HG03378 (cell line): Measurements from ENCODE around the gene PFN2.
"Not testable (repeated sequence)": the region's sequence is repeated elsewhere in the genome, so short reads cannot be mapped to it uniquely, and the experiment has no call there.

ENCODE experiments used
- ATAC-seq: cut with Tn5 transposase; IDR thresholded peaks from one replicate; pipeline ENCODE4 v1.9.1; 2021; ENCODE audit warnings: mild to moderate bottlenecking, moderate library complexity; ENCODE audit not compliant: unreplicated experiment

Gene PFN2

DNA sequence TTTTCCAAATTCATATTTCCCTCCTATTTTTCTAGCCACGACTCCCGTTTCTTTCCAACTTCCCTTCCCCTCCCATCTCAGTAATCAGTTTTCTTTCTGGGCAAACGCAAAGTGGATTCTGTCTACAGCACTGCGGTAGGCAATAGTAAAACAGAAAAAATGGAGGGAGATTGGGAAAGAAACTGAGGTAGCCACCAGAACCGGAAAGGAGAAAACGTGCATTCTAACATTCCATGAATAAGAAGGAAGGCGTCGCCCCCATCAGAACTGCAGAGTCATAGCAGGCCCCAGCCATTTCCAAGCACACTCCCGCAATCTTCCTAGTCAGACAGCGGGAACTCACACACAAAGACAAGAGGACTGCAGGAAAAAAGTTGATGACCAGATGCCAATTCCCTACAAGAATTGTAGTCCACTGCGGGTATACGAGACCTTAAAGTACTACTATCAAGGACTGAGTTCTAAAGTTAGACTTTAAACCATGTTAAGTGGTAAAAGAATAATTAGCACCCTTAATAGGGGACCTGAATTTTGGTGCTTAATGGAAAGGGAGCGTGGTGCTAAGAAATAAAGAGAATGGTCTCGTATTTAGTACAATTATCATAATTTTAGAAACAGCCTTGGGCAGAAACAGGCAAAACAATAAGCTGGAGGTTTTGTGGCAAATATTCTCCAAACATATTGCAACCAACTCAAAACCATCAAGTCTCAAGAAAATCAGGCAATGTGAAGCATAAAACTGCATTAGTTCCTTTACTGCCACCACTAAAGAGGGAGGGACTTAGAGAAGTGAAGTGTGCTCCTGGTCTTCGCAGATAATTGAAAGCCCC, 1.4 kb downstream of the PFN2 start:
- no peak for ATAC-seq

DNA sequence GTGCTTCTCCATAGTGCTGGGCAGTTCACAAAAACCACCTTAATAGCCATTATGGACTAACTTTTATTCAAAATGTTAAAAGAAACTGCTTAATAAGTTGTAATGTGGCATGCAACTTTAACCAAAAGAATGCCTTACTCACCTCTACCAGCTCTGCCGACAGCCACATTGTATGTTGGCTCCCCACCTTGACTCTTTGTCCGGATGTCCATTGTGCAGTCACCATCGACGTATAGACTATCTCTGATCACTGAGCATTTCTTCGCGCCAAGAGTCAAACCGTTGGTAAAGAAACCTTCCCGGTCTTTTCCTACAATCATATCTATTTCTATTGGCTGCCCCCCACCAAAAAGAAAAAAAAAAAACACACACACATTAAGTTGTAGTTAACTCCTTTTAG, 2.5 kb downstream of the PFN2 start:
- no peak for ATAC-seq

DNA sequence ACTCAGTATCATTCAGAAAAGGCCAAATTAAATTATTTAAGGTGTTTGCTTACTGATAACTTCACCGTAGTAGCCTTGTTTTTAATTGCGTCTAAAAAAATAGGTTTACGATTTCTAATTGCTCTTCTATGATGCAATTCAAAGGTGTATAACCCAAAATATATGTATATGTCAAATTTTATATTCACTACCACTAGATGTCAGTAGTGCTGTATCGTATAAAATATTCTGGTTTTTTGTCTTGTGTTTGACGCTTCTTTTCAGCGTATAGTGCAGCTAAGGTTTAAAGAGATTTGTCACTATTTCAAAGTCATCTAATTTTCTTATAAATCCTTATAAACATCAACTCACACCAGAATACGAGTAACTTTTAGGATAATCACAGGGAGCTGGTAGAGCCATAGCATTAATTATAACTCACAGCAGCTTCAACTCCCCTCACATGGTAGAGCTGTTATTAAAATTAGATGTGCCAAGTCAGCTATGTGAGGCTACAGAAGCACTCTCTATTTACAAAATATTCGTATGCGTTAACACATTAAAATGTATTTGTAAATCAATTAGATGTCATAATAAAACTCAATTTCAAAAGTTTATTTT, 3.5 kb downstream of the PFN2 start:
- no peak for ATAC-seq

DNA sequence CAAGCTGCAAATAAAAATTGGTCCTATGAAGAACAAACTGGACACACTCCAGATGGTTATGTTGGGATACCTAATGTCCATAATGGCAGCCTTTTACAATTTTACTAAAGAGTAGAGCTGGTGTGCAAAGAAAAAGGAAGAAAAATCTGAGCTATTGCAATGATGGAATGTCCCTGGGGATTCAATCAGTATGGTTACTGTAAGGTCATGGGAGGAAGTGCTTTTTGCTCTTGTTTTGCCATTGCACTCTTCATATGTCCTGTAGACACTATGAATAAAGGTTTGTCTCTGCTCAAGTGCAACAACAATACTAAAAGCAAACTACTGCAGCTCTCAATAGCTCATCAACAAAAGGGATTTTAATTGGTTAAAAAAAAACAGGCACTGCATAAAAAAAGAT, 5.4 kb downstream of the PFN2 start:
- no peak for ATAC-seq

DNA sequence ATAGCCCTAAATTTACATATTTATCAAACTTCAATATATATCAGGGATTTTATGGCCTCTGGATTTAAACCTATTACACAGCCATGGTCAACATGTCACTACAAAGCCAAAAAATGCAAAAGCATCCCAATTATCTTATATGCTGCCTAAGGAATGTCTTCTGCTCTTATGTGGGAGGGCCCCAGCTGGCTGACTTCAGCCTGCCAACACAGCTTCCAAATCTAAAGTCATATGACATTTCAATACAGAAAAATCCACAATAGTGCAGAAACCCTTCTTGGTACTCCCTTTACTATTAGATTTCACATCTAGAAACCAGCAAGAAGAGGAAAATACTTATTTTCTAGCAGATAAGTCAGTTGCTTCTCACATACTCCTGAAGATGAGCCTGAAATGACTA, 6.4 kb downstream of the PFN2 start:
- ATAC-seq, result no peak

DNA sequence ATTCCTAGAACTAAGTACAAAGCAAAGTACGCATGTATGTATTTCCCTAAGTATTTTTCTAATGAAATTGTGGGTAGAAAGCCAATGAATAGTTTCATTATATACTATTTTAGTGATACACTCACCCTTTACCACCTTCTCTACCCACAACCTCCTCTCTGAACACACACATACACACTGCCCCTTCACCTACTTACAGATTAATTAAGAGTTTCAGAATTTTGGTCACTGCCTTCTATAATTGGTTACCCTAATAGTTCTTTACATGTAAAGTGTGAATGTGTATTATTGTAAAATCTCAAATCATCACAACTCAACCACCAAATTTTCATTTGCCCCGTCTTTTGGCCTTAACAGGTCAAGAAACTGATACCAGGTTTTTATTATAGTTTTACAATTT, 7.2 kb downstream of the PFN2 start:
- no peak for ATAC-seq

DNA sequence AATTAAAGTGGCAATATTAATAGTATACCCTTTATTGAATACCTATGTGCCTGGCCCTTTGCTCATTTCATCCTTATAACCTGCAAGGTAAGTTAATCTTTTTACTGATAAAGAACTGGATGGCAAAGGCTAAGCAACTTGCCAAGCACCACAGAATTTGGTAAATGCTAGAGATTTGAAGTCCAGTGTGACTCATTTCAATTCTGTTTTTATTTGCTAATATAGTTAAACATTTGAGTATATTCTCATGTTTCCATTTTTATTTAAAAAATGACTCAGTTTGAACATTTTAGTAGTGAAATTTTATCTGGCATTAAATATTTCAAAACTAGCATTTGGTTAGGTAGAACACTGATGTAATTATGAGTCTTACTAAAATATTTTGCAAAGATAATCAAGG, 11.3 kb downstream of the PFN2 start:
- ATAC-seq, result no peak

DNA sequence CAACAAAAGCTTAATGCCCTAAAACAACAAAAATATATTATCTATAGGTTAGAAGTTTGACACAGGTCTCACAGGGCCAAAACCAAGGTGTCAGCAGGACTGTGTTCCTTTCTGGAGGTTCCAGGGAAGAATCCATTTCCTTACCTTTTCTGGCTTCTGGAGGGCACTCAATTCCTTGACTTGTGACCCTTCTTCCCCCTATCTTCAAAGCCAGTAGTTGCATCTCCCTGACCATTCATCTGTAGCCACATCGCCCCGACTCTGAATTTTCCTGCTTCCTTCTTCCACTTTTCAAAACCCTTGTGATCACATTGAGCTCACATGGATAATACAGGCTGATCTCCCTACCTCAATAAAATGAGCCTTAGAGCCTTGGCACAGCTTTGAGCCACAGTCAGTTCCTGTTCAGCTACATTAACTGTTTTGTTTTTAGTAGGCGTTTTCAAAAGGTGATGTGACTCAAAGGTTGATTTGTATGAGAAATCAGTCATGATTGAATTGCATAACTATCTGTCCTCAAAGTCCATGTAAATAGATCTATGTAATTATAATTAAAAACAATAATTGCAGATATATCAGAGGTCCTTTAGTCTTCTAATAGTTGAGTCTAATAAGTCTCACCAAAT, 12.4 kb downstream of the PFN2 start:
- no peak for ATAC-seq

DNA sequence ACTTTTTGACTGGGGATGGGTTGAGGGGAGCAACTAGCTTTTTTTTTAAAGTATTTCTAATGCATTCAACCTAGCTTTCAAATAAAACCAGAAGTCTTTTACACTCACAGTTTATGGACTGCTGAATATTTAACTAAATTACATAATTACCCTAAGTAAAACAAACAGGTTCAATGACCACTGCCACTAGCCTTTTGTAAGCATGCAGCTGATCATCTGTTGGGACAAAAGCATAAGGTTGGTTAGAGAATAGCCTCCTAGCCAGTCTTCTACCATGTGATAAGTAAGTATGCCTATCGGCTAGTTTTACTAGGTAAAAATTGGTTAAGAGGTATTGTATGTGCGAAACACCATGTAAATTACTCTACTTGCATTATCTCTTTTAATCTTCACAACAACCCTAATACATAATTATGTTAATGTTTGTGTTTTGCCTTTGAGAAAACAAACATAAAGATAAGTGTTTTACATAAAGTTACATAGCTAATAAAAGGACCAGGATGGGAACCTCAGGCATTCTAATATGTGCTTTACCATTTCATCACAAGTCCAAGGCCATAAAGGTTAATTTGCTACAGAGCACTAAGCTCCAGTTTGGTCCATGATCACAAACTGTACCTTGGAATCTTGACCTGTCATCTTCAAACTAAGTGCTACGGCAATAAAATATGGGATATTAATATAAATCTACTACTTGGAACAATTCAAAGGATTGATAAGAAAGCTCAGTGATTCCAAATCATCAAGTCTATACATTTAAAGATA, 13.2 kb downstream of the PFN2 start:
- no peak for ATAC-seq

DNA sequence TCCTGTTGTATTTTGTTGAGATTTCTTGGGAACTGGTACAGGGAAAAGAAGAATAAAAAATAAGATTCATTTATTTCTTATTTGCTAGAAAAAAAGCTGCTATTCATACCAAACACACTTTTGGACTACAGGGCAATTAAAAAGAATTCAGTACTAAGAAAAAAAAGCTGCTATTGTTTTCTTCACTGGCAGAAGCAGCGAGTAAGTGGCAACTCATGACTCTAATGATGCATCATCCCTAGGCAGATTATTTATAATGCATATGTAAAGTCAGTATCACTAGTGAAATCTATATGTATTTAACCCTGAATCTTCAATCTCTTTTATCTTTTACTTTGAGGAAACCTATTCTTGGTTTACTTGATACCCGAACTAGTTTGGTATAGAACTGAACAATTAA, 15.2 kb downstream of the PFN2 start:
- no peak for ATAC-seq

DNA sequence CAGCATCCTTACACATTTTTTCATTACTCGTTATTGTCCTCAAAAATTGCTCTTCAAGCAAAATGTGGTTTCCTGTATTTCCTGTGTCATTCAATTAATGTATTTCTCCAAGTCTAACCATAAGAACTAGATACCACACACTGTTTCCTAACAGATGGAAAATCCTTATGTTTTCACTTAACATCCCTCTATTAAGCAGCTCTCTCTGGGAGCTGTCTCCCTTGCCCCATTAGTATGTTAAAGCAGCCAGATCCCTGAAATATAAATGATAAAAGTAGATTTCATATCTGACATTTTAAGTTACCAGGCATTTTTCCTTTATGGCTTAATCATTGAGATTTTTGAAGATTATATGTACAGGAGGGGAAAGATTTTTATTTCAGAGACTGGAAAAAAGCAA, 15.9 kb downstream of the PFN2 start:
- no peak for ATAC-seq

DNA sequence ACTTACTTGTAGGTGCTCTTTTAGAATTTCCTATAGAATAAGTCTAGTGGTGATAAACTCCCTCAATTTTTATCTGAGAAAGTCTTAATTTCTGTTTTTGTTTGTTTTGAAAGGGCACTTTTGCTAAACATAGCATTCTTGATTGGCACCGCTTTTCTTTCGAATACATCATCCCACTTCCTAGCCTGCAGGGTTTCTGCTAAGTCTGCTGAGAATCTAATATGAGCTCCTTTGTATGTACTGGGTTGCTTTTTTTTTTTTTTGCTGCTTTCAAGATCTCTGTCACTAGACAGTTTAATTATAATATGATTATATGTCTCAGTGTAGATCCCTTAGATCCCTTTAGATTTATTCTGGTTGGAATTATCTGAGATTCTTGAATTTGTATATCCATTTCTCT, 21.5 kb downstream of the PFN2 start:
- ATAC-seq, result no peak

DNA sequence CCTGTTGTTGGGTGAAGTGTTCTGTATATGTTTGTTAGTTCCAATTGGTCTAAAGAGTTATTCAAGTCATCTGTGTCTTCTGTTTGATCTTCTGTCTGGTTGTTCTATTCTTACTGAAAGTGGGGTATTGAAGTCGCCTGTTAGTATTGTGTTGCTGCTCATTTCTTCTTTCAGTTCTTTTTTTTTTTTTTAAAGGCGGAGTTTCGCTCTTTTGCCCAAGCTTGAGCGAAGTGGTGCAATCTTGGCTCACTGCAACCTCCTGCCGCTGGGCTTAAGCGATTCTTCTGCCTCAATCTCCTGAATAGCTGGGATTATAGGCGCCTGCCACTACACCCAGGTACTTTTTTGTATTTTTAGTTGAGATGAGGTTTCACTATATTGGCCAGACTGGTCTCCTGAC, 23.5 kb downstream of the PFN2 start:
- ATAC-seq, result no peak

DNA sequence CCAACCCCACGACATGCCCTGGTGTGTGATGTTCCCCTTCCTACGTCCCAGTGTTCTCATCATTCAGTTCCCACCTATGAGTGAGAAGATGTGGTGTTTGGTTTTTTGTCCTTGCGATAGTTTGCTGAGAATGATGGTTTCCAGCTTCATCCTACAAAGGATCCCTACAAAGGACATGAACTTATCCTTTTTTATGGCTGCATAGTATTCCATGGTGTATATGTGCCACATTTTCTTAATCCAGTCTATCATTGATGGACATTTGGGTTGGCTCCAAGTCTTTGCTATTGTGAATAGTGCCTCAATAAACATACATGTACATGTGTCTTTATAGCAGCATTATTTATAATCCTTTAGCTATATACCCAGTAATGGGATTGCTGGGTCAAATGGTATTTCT, 26.7 kb downstream of the PFN2 start:
- ATAC-seq, result not testable (repeated sequence)

DNA sequence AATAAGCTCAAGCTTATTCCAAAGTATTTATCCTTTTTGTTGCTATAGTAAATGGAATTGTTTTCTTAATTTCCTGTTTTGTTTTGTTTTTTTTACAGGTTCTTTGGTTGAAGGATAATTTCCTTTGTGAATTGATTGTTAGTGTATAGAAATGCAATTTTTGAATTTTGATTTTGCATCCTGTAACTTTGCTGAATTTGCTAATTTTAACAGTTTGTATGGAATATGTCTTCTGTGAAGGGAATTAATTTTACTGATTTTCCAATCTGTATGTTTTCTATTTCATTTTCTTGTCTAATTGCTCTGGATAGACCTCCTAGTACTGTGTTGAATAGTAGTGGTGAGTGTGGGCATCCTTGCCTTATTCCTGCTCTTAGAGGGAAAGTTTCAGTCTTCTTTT, 28.3 kb downstream of the PFN2 start:
- ATAC-seq, result no peak

DNA sequence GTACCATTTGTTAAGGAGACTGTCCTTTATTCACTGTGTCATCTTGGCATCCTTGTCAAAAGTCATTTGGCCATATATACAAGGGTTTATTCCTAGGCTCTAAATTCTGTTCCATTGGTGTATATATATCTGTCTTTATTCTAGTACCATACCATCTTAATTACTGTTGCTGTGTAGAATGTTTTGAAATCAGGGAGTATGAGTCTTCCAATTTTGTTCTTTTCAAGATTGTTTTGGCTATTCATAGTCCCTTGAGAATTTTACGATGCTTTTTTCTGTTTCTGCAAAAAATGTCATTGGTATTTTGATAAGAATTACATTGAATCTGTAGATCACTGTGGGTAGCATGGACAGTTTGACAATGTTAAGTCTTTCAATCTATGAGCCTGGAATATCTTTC, 28.7 kb downstream of the PFN2 start:
- ATAC-seq, result no peak

DNA sequence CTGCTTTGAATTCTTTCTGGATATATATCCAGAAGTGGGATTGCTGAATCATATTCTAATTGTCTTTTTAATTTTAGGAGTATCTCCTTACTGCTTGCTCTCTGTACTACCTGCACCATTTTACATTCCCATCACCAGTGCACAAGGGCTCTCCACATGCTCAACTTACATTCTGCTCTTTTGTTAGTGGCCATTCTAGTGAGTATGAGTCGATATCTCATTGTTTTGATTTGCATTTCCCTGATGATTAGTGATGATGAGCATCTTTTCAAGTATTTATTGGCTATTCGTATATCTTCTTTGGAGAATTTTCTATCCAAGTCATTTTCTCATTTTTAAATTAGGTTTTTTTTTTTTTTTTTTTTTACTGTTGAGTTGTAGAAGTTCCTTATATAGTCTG, 29.5 kb downstream of the PFN2 start:
- no peak for ATAC-seq

DNA sequence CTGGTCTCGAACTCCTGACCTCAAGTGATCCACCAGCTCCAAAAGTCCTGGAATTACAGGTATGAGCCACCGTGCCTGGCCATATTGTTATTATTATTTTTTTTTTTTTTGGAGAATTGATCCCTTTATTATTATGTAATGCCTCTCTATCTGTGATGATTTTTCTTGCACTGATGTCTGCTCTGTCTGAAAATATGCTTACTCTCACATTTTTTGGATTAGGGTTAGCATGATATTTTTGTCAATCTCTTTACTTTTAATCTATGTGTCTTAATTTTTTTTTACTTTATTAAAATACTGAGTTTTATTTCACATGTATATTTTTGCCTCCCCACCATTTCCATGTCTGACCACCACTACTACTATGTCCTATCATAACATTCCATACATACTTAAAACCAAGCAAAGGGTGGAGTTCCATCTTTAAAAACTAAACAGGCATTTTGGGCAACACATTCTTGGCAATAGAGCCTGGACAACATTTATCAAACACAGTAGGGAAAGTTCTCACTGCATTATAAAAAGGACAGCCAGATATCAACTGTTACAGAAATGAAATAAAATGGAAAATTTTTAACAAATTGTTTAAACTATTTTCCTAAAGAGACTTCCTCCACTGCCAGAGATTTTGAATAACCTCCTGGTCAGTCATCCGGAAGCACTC, 32.2 kb downstream of the PFN2 start:
- ATAC-seq, result not testable (repeated sequence)

DNA sequence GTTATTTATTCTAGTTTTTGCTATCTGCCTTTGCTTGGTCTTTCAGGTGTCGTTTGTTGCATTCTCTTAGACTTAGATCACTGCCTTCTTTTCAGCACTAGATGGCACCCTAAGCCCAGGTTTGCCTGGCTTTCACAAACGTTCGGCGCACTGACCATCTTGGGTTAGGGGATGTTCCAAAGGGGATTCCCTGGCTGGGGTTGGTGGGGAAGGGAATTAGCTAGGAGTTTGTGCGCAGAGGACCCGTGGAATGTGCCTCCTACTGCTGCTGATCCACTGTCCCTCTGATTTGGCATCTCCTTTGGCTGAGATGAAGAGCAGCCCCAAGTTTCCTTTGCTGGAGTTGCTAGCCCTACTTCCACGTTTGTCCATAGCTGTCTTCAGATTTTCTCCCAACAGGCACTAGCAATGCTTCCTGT, 33.9 kb downstream of the PFN2 start:
- ATAC-seq, result no peak

DNA sequence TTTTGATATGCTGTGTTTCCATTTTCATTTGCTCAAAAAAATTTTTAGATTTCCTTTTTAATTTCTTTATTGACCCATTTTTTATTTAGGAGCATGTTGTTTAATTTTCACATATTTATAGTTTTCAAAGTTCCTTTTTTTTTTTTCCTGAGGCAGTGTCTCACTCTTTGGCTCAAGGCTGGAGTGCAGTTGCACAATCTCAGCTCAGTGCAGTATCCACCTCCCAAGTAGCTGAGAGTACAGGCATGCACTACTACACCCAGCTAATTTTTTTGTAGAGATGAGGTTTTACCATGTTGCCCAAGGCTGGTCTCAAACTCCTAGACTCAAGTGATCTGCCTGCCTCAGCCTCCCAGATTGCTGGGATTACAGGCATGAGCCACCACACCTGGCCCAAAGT, 36.2 kb downstream of the PFN2 start:
- ATAC-seq, result no peak

DNA sequence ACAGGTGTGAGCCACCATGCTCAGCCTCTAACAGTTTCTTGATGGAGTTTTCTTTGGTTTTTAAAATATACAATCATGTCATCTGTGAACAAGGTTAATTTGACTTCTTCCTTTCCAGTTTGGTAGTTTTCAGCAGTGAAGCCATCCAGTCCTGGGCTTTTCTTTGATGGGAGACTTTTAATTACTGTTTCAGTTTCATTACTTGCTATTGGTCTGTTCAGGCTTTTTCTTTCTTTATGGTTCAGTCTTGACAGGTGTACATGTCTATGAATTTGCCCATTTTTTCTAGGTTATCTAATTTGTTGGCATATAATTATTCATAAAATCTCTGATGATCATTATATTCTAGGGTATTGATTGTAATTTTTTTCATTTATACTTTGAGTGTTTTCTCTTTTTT, 36.8 kb downstream of the PFN2 start:
- no peak for ATAC-seq
